Heart left ventricle (tissue), 13 donors: ENCODE results near the gene DEFB124.

Experiments used
- CTCF ChIP-seq, 12 donors: fragments of 200-600 bp; sonication (generic) in 4 of 12; IDR thresholded peaks; one replicate each; pipeline versions ENCODE4 v1.5.0 to v1.8.0; 2018 to 2022; ENCODE audit warnings: antibody characterized with exemption in 12 of 12, mild to moderate bottlenecking in 5 of 12
- POLR2A ChIP-seq, 2 donors: fragments of 450-650 bp; IDR thresholded peaks; one replicate each; pipeline ENCODE4 v1.6.1; 2017; ENCODE audit warnings: antibody characterized with exemption in 2 of 2, mild to moderate bottlenecking in 2 of 2, moderate library complexity in 2 of 2
- donor health status: ischemic (EF 13 %, LVEDD 7.1; RV severe dilation, severe dysfunction).
- donor health status: DM: no; HTN: yes; CAD: no.
- donor health status: DM: no; HTN: no; CAD: no.
- donor health status: ischemic (EF 25% LVEDD 6.9; RV normal size, moderate dysfunction).
- donor health status: ischemic (EF 25% LVEDD 5.7; RV mildly dilated, moderate dysfunction).
- donor health status: ischemic (EF 35%, LVEDD 5.7; RV mildly dilated, moderate dysfunction).
- donor health status: nonischemic (EF 11% LVEDD 7.7; RV severe dilation, severe dysfunction).
- donor health status: DM: yes; HTN: yes; CAD: no.
- donor health status: PGD.
- donor health status: ischemic (EF 29% LVEDD 5.4; RV normal size, mild dysfunction).
- donor health status: nonischemic (EF 23%, LVEDD 6.1; RV moderate dilation, normal function).

DNA sequence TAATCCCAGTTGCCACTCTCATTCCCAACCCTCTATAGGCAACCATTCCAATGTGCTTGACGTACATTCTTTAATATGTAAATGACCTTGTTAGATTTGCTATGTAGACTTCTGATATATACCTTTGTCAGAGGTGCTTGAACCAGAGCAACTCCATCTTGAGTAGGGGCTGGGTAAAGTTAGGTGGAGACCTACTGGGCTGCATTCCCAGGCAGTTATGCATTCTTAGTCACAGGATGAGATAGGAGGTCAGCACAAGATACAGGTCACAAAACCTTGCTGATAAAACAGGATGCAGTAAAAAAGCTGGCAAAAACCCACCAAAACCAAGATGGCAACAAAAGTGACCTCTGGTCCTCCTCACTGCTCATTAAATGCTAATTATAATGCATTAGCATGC lies 31.0 kb upstream of the DEFB124 start:
- no peak for TF ChIP-seq CTCF (IDR thresholded peaks at IDR 0.05)
- TF ChIP-seq POLR2A (IDR thresholded peaks at IDR 0.05): no peak
